CD4-positive, alpha-beta T cell (primary cell): Measurements from ENCODE around the gene HTT-AS. TPM values are rescaled to one million over a fixed set of nuclear protein-coding genes. Genes with fewer than 3 reads are reported as not detected.

Experiments used
- ATAC-seq: fragments of 200-7000 bp; cut with Tn5 transposase; one replicate; pipeline ENCODE4 v1.10.0; 2022; ENCODE audit warnings: mild to moderate bottlenecking; ENCODE audit not compliant: poor library complexity
- CTCF ChIA-PET: fragments of 350-600 bp; sonication (Branson Sonifier 250); formaldehyde crosslinking; loops from one replicate; lab custom pipeline; 2021; ENCODE audit warnings: antibody characterized with exemption, inconsistent platforms; lab: Charles Lee
- POLR2A ChIA-PET: fragments of 350-600 bp; sonication (Branson Sonifier 250); formaldehyde crosslinking; loops from one replicate; lab custom pipeline; 2021; ENCODE audit warnings: antibody characterized with exemption, inconsistent platforms; lab: Charles Lee
- DNase-seq, 14 experiments: peaks; one replicate each; pipeline ENCODE4 v3.0.0-alpha.2; 2013 to 2020; ENCODE audit warnings: mixed read lengths in 2 of 14
- H3K27ac ChIP-seq, 2 donors: one replicate each; pipeline versions ENCODE4 v1.5.1 to v1.7.0; 2013; ENCODE audit warnings: low read length in 2 of 2, low read depth in 1 of 2, mild to moderate bottlenecking in 1 of 2
- H3K27me3 ChIP-seq, 2 experiments: 1 replicate in 1 of 2; 2 replicates in 1 of 2; pipeline versions ENCODE4 v1.6.1 to v1.7.0; 2013; ENCODE audit warnings: low read length in 2 of 2, control low read depth in 1 of 2, mild to moderate bottlenecking in 1 of 2, moderate library complexity in 1 of 2; ENCODE audit not compliant: insufficient read depth in 2 of 2, control insufficient read depth in 1 of 2
- H3K36me3 ChIP-seq: one replicate; pipeline ENCODE4 v1.6.1; 2013; ENCODE audit warnings: low read length, control low read depth; ENCODE audit not compliant: insufficient read depth
- H3K4me1 ChIP-seq: one replicate; pipeline ENCODE4 v1.6.1; 2013; ENCODE audit warnings: low read length, control low read depth; ENCODE audit not compliant: insufficient read depth
- H3K4me3 ChIP-seq: one replicate; pipeline ENCODE4 v1.5.1; 2013; ENCODE audit warnings: mild to moderate bottlenecking, low read length, moderate library complexity
- H3K9me3 ChIP-seq, 2 experiments: 1 replicate in 1 of 2; 2 replicates in 1 of 2; pipeline versions ENCODE4 v1.6.1 to v1.7.0; 2013; ENCODE audit warnings: low read length in 2 of 2, mild to moderate bottlenecking in 2 of 2, control low read depth in 1 of 2, moderate library complexity in 1 of 2; ENCODE audit not compliant: control insufficient read depth in 1 of 2, insufficient read depth in 1 of 2
- H3K27ac Mint-ChIP-seq: one replicate; pipeline ENCODE4 v1.8.0; 2020; ENCODE audit warnings: mixed read lengths
- H3K27me3 Mint-ChIP-seq: one replicate; pipeline ENCODE4 v1.8.0; 2021; ENCODE audit warnings: mixed read lengths
- H3K36me3 Mint-ChIP-seq: one replicate; pipeline ENCODE4 v1.8.0; 2021; ENCODE audit warnings: low read depth, mixed read lengths
- H3K4me1 Mint-ChIP-seq: one replicate; pipeline ENCODE4 v1.8.0; 2021; ENCODE audit warnings: low read depth, mixed read lengths
- H3K4me3 Mint-ChIP-seq: one replicate; pipeline ENCODE4 v1.8.0; 2020; ENCODE audit warnings: mild to moderate bottlenecking, mixed read lengths
- H3K9me3 Mint-ChIP-seq: one replicate; pipeline ENCODE4 v1.8.0; 2020; ENCODE audit warnings: mixed read lengths
- intact Hi-C, 2 experiments: fragments of 100-400 bp; cut with DNase I in 1 of 2; cut with micrococcal nuclease in 1 of 2; formaldehyde crosslinking; loops; one replicate each; pipeline versions ENCODE4 v1.15.1 to v1.9.0; 2023 to 2025; cut with DNase I, micrococcal nuclease
- total RNA-seq, 174 experiments: library from RNA in 2 of 174; stranded (reverse) in 2 of 174; gene quantifications; one replicate each; pipeline ENCODE4 v1.2.3 and lab custom pipeline; 2021 to 2026
- TF ChIP-seq, protein P1 (sequence below): fragments of 200-600 bp; IDR thresholded peaks from one replicate; pipeline ENCODE4 v1.8.0; 2022; ENCODE audit warnings: antibody characterized with exemption, mild to moderate bottlenecking

The HTT-AS gene
- total RNA-seq, 2 experiments from 2014 or later, result not detected

DNA sequence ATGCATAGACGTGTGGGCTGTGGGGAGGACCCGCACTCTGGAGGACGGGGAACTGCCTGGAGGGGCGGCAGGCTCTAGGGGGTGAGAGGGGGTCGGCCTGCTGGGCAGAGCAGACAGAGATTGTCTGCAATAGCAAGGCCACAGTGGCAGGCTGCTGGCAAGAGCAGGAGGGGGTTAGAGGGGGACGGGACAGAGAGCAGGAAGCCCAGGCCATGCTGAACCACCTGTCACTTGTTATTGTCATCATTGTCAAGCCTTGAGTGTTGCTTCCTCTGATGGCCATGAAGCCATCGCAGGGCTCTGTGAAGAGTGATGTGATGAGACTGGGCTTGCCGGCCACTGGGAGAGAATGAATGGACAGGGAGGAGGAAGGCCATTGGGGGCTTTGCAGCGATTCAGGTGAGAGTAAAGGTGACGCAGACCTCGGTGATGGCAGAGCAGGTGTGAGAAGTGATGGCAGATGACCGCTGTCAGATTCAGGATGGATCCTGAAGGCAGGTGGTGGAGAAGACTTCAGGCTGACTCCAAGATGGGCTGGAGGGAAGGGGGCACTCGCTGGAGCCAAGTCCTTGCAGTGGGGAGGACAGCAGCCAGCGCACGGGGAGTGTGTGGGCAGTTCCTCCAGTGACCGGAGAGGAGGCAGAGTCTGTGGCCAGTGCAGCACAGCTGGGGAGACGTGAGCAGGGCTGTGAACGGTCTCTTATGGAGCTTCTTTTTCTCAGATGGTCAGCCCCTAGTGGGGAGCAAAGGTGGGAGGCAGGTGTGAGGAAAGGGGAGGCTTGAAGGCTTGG lies 43.6 kb downstream of the HTT-AS start:
- no peak for DNase-seq
- Histone ChIP-seq H3K4me3 (no peak overlapping the region), H3K9me3 (no peaks in the 10 kb centered on the region), H3K27ac (no peak overlapping the region), H3K4me1 (no peaks in the 10 kb centered on the region), H3K36me3 (no peaks in the 10 kb centered on the region), H3K27me3 (no peaks in the 10 kb centered on the region)
- ChIA-PET CTCF (no interaction called here), POLR2A (no interaction called here)
- no peak overlapping the region for H3K27ac Mint-ChIP-seq
- H3K27me3 Mint-ChIP-seq, result no peaks in the 10 kb centered on the region
- no peak for ATAC-seq
- H3K4me1 Mint-ChIP-seq, result no peaks in the 10 kb centered on the region
- intact Hi-C loops, result no loop called here
- no peak overlapping the region for H3K4me3 Mint-ChIP-seq
- H3K36me3 Mint-ChIP-seq, result no peaks in the 10 kb centered on the region
- TF ChIP-seq, protein P1, sequence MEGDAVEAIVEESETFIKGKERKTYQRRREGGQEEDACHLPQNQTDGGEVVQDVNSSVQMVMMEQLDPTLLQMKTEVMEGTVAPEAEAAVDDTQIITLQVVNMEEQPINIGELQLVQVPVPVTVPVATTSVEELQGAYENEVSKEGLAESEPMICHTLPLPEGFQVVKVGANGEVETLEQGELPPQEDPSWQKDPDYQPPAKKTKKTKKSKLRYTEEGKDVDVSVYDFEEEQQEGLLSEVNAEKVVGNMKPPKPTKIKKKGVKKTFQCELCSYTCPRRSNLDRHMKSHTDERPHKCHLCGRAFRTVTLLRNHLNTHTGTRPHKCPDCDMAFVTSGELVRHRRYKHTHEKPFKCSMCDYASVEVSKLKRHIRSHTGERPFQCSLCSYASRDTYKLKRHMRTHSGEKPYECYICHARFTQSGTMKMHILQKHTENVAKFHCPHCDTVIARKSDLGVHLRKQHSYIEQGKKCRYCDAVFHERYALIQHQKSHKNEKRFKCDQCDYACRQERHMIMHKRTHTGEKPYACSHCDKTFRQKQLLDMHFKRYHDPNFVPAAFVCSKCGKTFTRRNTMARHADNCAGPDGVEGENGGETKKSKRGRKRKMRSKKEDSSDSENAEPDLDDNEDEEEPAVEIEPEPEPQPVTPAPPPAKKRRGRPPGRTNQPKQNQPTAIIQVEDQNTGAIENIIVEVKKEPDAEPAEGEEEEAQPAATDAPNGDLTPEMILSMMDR, result no peak
- H3K9me3 Mint-ChIP-seq, result no peaks in the 10 kb centered on the region

GRCh38 chr4:3029464-3029863 lies 44.9 kb downstream of the HTT-AS start:
- Mint-ChIP-seq H3K4me3 (no peak overlapping the region), H3K27me3 (no peaks in the 10 kb centered on the region), H3K36me3 (no peaks in the 10 kb centered on the region), H3K4me1 (no peaks in the 10 kb centered on the region), H3K9me3 (no peaks in the 10 kb centered on the region), H3K27ac (no peak overlapping the region)
- TF ChIP-seq, protein P1, result no peak
- Histone ChIP-seq H3K4me3 (no peak overlapping the region), H3K4me1 (no peaks in the 10 kb centered on the region), H3K27ac (no peak overlapping the region), H3K27me3 (no peaks in the 10 kb centered on the region), H3K36me3 (no peaks in the 10 kb centered on the region), H3K9me3 (no peaks in the 10 kb centered on the region)
- ATAC-seq (no peak), DNase-seq (no peak)
- POLR2A ChIA-PET, result no interaction called here
- CTCF ChIA-PET, result no interaction called here
- intact Hi-C loops, result no loop called here

- no peak overlapping the region for H3K4me3 ChIP-seq
- DNase-seq (no peak), ATAC-seq (no peak)
- ChIA-PET POLR2A (no interaction called here), CTCF (no interaction called here)
- no peaks in the 10 kb centered on the region for H3K27me3 Mint-ChIP-seq
- H3K4me1 ChIP-seq, result peaks cover under 1% of the 10 kb centered on the region
- TF ChIP-seq, protein P1, result no peak
- intact Hi-C loops, result no loop called here
- H3K4me3 Mint-ChIP-seq, result no peak overlapping the region
- H3K9me3 Mint-ChIP-seq, result peaks cover 7% of the 10 kb centered on the region
- no peaks in the 10 kb centered on the region for H3K36me3 Mint-ChIP-seq
- H3K4me1 Mint-ChIP-seq, result no peaks in the 10 kb centered on the region
- no peak overlapping the region for H3K27ac ChIP-seq
- H3K27ac Mint-ChIP-seq, result no peak overlapping the region
- peaks cover 0 to 14% of the 10 kb centered on the region in 2 experiments for H3K9me3 ChIP-seq
- no peaks in the 10 kb centered on the region for H3K27me3 ChIP-seq
- no peaks in the 10 kb centered on the region for H3K36me3 ChIP-seq
Measured at GRCh38 chr4:3026540-3026939, 47.8 kb downstream of the HTT-AS start.
